Mesodermal cell (in vitro differentiated cells): Measurements from ENCODE around the gene RAD18. TPM values are rescaled to one million over a fixed set of nuclear protein-coding genes. Genes with fewer than 3 reads are reported as not detected.

Experiments used
- H3K27ac ChIP-seq: 2 replicates; pipeline ENCODE4 v1.7.0; 2013; ENCODE audit warnings: mild to moderate bottlenecking, low read depth, low read length, moderate library complexity; ENCODE audit not compliant: severe bottlenecking
- H3K36me3 ChIP-seq: 2 replicates; pipeline ENCODE4 v1.7.1; 2013; ENCODE audit warnings: mild to moderate bottlenecking, low read length, moderate library complexity; ENCODE audit not compliant: control insufficient read depth, insufficient read depth
- H3K4me1 ChIP-seq: one replicate; pipeline ENCODE4 v1.7.1; 2013; ENCODE audit warnings: mild to moderate bottlenecking, low read length; ENCODE audit not compliant: insufficient read depth, control insufficient read depth, poor library complexity, severe bottlenecking
- H3K4me3 ChIP-seq: 2 replicates; pipeline ENCODE4 v1.7.0; 2013; ENCODE audit warnings: low read length, control low read depth, mild to moderate bottlenecking; ENCODE audit not compliant: insufficient read depth, poor library complexity, severe bottlenecking; ENCODE audit errors: extremely low read depth
- H3K9me3 ChIP-seq: 2 replicates; pipeline ENCODE4 v1.7.1; 2013; ENCODE audit warnings: mild to moderate bottlenecking, low read length, moderate library complexity; ENCODE audit not compliant: control insufficient read depth
- WGBS, 2 experiments: methylation state at CpG; one replicate each; pipeline ENCODE4 v1.1.5; 2013; ENCODE audit warnings: missing lambda C conversion rate in 2 of 2; ENCODE audit not compliant: insufficient coverage in 2 of 2; 5-methylcytosine and 5-hydroxymethylcytosine counted together
- polyA plus RNA-seq, 2 experiments: library from polyadenylated mRNA; stranded (reverse); fragments of 50-300 nt; gene quantifications; one replicate each; pipeline ENCODE4 v1.2.3, GENCODE V29; 2013

RAD18 gene, protein sequence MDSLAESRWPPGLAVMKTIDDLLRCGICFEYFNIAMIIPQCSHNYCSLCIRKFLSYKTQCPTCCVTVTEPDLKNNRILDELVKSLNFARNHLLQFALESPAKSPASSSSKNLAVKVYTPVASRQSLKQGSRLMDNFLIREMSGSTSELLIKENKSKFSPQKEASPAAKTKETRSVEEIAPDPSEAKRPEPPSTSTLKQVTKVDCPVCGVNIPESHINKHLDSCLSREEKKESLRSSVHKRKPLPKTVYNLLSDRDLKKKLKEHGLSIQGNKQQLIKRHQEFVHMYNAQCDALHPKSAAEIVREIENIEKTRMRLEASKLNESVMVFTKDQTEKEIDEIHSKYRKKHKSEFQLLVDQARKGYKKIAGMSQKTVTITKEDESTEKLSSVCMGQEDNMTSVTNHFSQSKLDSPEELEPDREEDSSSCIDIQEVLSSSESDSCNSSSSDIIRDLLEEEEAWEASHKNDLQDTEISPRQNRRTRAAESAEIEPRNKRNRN
- 12.1 TPM for polyA plus RNA-seq (2013, experiment 1 of 2)
- polyA plus RNA-seq (2013, experiment 2 of 2), result 13.9 TPM

DNA sequence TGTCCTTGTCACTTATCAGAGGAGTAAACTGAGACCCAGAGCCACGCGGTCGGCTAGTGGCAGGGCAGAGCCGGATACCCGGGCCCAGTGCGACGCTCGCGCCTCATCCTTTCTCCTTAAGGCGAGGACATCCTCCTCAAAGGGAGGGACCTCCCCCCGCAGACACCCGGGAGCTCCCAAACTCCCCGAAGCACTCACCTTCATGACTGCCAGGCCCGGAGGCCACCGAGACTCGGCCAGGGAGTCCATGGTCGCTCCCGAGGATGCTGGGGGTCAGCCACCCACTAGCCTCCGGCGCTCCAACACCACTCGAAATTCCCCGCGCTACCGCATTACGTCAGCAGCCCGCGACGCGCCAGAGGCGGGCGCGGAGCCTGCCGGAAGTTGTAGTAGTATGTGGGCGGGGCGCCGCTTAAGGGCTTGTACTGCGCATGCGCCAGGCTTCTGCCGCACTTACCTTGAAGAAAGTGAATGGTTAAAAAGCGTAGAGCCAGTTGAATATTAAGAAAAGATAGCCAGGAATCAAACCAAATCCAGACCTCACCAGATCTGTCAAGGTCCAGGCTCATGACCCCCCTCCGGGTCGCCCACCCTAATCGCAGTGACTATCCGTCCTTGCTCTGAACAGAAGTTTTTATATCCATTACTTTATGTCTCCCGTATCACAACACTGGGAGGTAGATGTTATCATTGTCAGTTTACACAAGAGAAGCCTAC is at the start of gene RAD18:
TSS of gene RAD18 (minus strand) at position 336 of the 717 bp plus-strand sequence. CDS start at position 249, 87 bp downstream.
- H3K9me3 ChIP-seq, result no peaks in the 10 kb centered on the region
- peaks cover under 1% of the 10 kb centered on the region for H3K36me3 ChIP-seq
- peak within 1 kb of the TSS; percentile 72 for H3K4me3 ChIP-seq
- WGBS, 2 experiments, result 1 to 5% methylated on average over 21 to 23 of the region's 45 CpGs
- peaks cover 18% of the 10 kb centered on the region for H3K4me1 ChIP-seq
- H3K27ac ChIP-seq, result peak within 1 kb of the TSS; percentile 82

DNA sequence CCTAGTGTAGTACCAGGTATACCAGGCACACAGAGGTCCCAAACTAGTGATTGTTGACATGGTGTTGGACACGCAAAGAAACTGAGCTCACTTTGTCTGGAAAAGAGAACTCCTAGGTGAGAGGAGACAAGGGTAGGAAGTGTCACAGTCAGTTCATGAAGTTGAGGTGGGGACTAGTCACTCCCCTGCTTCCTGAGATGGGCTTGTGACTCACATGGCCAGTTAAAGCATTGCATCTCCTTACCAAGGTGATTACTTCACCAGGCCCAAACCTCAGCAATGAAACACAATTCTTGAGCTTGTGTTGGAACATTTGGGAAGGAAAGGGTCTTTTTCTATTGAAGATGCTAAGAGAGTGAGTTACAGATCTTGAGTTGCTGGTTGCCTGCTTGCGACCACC is 49.2 kb upstream of the RAD18 start:
- Histone ChIP-seq H3K4me1 (no peaks in the 10 kb centered on the region), H3K4me3 (no peak overlapping the region), H3K9me3 (no peaks in the 10 kb centered on the region), H3K36me3 (no peaks in the 10 kb centered on the region), H3K27ac (no peak overlapping the region)
- 93 to 100% methylated on average over 1 to 2 of the region's 2 CpGs for WGBS, 2 experiments

DNA sequence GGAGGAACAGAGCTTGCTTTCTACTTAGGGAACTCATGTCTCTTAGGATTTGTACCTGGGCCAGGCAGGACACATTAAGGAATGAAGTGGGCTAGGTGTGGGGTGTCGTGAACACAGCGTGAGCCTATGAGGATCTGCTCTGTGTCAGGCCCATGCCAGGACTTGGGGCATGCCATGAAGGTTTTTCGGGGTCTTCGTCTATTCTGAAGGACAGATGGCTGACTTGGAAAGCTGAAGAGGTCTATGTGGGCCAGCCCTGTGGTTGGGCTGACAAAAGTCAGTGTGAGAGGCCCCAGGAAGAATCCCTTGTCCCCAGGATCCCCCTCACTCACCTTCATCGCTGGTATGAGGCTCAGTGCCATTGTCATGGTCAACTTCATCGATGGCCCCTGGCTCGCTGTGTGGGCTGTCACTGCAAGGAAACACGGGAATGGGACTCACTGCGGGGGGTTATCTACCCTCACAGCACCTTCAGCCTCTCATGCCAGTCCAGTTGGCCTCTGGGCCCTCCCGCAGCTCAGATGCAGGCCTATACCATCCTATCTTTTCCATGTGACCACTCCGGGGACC is 46.8 kb upstream of the RAD18 start:
- Histone ChIP-seq H3K4me1 (no peaks in the 10 kb centered on the region), H3K9me3 (no peaks in the 10 kb centered on the region), H3K36me3 (no peaks in the 10 kb centered on the region), H3K27ac (no peak overlapping the region), H3K4me3 (no peak overlapping the region)
- WGBS, 2 experiments, result 91 to 96% methylated on average over 11 of the region's 11 CpGs

DNA sequence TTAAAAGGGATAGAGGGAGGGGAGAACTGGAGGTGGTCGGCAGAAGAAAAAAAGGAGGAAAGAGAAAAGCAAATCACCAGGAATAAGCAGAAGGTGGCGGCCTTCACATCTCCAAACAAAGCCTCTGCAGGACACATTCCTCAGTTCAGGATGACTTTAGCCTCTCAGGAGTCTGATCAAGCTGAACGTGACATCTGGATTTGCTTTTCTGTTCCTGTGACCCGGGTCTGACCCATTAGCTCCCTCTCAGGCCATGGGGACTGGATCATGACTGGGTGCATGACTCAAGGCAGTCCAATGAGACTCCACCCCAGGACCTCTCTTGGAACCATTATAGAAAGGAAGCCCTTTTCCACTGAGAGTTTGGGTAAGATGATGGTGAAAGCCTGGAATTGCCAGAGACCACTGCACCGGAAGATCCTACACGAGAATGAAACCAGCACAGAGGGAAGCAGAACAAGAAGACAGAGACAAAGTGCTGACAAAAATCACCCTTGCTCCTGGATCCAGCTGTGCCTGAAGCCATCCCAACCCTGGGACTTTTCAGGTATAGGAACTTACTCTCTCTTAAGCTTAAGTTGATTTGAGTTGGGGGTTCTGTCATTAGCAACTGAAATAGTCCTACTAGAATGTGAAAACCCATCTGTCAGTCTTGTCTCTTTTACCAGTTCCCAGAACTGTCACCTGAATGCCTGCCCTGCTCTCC is 45.4 kb upstream of the RAD18 start:
- H3K36me3 ChIP-seq, result no peaks in the 10 kb centered on the region
- no peaks in the 10 kb centered on the region for H3K9me3 ChIP-seq
- H3K4me3 ChIP-seq, result no peak overlapping the region
- H3K27ac ChIP-seq, result no peak overlapping the region
- 64 to 67% methylated on average over 4 to 5 of the region's 6 CpGs for WGBS, 2 experiments
- no peaks in the 10 kb centered on the region for H3K4me1 ChIP-seq

DNA sequence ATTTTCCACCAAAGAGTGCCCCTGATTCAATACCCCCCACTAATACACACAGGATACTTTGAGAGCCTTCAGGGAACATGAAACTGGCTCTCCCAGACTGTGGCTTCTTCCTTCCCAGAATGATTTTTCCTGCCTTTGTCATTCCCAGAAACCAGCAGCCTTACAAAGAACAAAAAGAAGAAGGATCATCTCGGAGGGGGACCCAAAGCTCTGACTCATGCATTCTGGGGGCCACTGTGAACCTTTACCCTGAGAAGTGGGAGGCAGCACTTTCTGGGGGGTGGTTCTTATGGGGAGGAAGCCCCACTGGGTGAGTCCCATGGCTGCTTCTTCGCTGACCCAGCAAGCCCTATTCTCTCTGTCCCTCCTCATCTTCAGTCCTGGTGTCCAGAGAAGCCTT is 44.7 kb upstream of the RAD18 start:
- Histone ChIP-seq H3K4me3 (no peak overlapping the region), H3K27ac (no peak overlapping the region), H3K4me1 (no peaks in the 10 kb centered on the region), H3K36me3 (no peaks in the 10 kb centered on the region), H3K9me3 (no peaks in the 10 kb centered on the region)
- 40 to 100% methylated on average over 1 of the region's 2 CpGs for WGBS, 2 experiments

DNA sequence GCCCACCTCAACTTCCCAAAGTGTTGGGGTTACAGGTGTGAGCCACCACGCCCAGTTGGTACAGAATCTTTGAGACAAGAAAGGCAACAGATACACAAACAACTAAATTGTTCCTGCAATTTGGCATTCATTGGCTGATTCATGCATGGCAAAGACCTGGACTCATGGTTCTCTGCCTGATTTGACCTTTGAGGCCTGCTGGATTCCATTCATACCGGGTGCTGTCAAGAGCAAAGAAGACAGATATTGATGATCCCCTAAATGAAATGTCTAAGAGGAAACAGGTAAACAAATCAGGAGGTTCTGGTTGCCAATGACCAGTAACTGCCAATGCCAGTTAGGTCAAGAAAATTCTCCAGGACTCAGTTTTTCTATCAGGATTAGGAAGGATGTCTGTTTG is 43.9 kb upstream of the RAD18 start:
- 86 to 90% methylated on average over 2 of the region's 2 CpGs for WGBS, 2 experiments
- Histone ChIP-seq H3K27ac (no peak overlapping the region), H3K4me3 (no peak overlapping the region), H3K4me1 (no peaks in the 10 kb centered on the region), H3K9me3 (no peaks in the 10 kb centered on the region), H3K36me3 (no peaks in the 10 kb centered on the region)

DNA sequence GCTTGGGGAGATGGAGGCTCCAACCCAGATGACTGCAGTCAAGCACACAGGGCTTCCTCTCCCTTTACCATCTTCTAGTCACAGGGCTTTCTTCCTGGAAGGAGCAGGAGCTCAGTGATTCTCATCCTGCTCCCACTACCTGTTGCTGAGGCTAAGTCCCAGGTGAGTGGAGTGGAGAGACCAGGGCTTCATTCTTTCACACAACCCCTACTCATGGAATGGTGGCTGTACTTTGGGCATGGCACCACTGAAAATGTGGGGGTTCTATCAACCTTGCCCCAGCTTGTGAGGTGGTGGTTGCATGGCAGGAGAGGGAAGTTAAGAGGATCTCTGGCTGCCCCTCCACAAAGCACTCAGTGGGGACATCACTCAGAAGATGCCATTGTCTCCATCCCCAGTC is 36.8 kb upstream of the RAD18 start:
- Histone ChIP-seq H3K27ac (no peak overlapping the region), H3K36me3 (no peaks in the 10 kb centered on the region), H3K9me3 (no peaks in the 10 kb centered on the region), H3K4me3 (no peak overlapping the region), H3K4me1 (no peaks in the 10 kb centered on the region)

DNA sequence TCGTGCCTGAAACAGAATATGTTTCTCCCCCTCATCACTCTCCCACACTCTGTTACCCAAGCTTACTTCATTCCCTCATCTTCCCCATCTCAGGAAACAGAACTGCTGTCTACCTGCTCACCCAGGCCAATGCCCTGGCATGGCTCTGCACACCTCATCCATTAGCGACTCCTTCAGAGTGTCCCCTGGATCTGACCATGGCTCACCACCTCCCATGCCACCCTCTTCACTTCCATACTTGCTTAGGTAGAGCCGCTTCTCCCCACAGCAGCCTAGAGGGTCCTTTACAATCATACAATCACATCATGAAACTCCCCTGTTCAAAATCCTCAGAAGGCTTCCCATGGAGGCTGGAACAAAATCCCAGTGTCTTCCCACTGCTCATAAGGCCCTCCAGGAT is 33.9 kb upstream of the RAD18 start:
- no peak overlapping the region for H3K27ac ChIP-seq
- H3K4me3 ChIP-seq, result no peak overlapping the region
- WGBS, 2 experiments, result 89 to 90% methylated on average over 3 of the region's 3 CpGs
- H3K36me3 ChIP-seq, result no peaks in the 10 kb centered on the region
- no peaks in the 10 kb centered on the region for H3K9me3 ChIP-seq
- no peaks in the 10 kb centered on the region for H3K4me1 ChIP-seq

DNA sequence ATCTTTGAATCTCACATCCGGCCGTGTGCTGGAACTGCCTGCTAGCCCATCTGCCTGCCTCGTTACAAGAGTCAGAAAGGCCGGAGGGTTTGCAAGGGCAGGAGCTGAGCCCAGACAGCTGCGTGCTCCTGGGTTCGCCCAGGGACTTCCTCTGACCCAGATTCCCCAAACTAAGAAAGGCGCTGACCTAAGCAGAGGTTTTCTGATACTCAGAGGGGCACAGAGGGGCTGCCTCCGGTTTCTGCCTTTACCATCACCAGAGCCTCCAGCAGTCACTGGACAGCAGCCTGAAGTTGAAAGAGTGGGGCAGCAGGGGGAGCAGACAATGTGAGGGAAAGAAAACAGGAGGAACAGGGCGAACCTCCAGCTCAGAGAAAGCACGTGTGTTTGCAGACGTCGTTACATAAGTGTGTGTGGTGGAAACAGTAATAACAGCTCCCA is 33.4 kb upstream of the RAD18 start:
- H3K36me3 ChIP-seq, result no peaks in the 10 kb centered on the region
- no peaks in the 10 kb centered on the region for H3K9me3 ChIP-seq
- no peaks in the 10 kb centered on the region for H3K4me1 ChIP-seq
- WGBS, 2 experiments, result 78 to 81% methylated on average over 6 to 11 of the region's 12 CpGs
- H3K27ac ChIP-seq, result no peak overlapping the region
- no peak overlapping the region for H3K4me3 ChIP-seq

DNA sequence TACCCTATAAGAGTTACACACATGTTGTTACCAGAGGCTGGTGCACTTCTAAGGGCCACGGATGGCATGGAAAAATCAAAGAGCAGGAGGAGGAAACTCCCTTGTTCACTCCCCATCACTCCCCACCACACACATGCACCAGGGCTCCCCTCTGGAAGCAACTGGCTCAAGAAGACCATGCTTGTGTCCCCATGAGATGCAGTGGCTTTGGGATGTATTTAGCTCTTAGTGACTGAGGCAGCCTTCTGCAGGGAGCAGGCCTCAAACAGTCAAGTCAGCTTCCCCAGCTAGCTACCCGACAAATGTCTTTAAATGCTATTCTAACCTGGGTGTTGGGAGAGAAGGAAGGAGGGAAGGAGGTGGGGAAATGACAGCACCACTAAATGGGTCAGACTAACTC is 32.9 kb upstream of the RAD18 start:
- WGBS, 2 experiments, result no CpG with 5 or more reads among the region's 2 CpGs
- no peaks in the 10 kb centered on the region for H3K36me3 ChIP-seq
- H3K27ac ChIP-seq, result no peak overlapping the region
- H3K4me1 ChIP-seq, result no peaks in the 10 kb centered on the region
- no peaks in the 10 kb centered on the region for H3K9me3 ChIP-seq
- no peak overlapping the region for H3K4me3 ChIP-seq
